HK-2 (cell line): ENCODE measurements around the gene ZBTB8A.
A peak's percentile ranks its signal among the peaks of the same experiment; 100 is the strongest.
"Not testable (repeated sequence)": the region's sequence is repeated elsewhere in the genome, so short reads cannot be mapped to it uniquely, and the experiment has no call there.

ENCODE experiments used
- DNase-seq: peaks from one replicate; pipeline ENCODE4 v3.0.0-alpha.2; 2018; ENCODE audit not compliant: unreplicated experiment

The ZBTB8A gene

GRCh38 chr1:32536764-32537163 is 2.5 kb upstream of the ZBTB8A start:
- DNase-seq: no peak

- peak; percentile 38 for DNase-seq
Measured at GRCh38 chr1:32539584-32540571, 651 bp downstream of the ZBTB8A start.

GRCh38 chr1:32540605-32541004 is 1.4 kb downstream of the ZBTB8A start:
- DNase-seq: peak; percentile 3

- no peak for DNase-seq
Measured at GRCh38 chr1:32541064-32541566, 1.9 kb downstream of the ZBTB8A start.

- no peak for DNase-seq
Measured at GRCh38 chr1:32546611-32547010, 7.4 kb downstream of the ZBTB8A start.

- DNase-seq: no peak
Measured at GRCh38 chr1:32549616-32550015, 10.4 kb downstream of the ZBTB8A start.

GRCh38 chr1:32554288-32554687 is 15.1 kb downstream of the ZBTB8A start:
- no peak for DNase-seq

- not testable (repeated sequence) for DNase-seq
Measured at GRCh38 chr1:32557035-32557434, 17.8 kb downstream of the ZBTB8A start.

- DNase-seq: no peak
Measured at GRCh38 chr1:32557812-32558211, 18.6 kb downstream of the ZBTB8A start.

- no peak for DNase-seq
Measured at GRCh38 chr1:32568929-32569328, 29.7 kb downstream of the ZBTB8A start.

GRCh38 chr1:32580348-32581017 is 41.3 kb downstream of the ZBTB8A start:
- no peak for DNase-seq

GRCh38 chr1:32592943-32593342 is 53.7 kb downstream of the ZBTB8A start:
- DNase-seq: no peak

- DNase-seq: no peak
Measured at GRCh38 chr1:32600034-32600433, 60.8 kb downstream of the ZBTB8A start.

GRCh38 chr1:32605711-32606424 is 66.6 kb downstream of the ZBTB8A start:
- DNase-seq: no peak

- DNase-seq: no peak
Measured at GRCh38 chr1:32606565-32607371, 67.5 kb downstream of the ZBTB8A start.

- no peak for DNase-seq
Measured at GRCh38 chr1:32609180-32609579, 70.0 kb downstream of the ZBTB8A start.

- DNase-seq: no peak
Measured at GRCh38 chr1:32611859-32612188, 72.6 kb downstream of the ZBTB8A start.

GRCh38 chr1:32612189-32612881 is 73.1 kb downstream of the ZBTB8A start:
- DNase-seq: peak; percentile 93

- no peak for DNase-seq
Measured at GRCh38 chr1:32613472-32613871, 74.2 kb downstream of the ZBTB8A start.

- DNase-seq: no peak
Measured at GRCh38 chr1:32618673-32619221, 79.5 kb downstream of the ZBTB8A start.
